HEK293 (cell line): Measurements from ENCODE around the gene DCDC1.

Experiments
- CTCF ChIA-PET: fragments of 350-600 bp; formaldehyde crosslinking; extraction: SDS; loops from one replicate; lab custom pipeline; 2021; ENCODE audit warnings: antibody characterized with exemption; lab: Yijun Ruan, JAX
- POLR2A ChIA-PET: fragments of 300-600 bp; formaldehyde crosslinking; extraction: SDS; loops from one replicate; lab custom pipeline; 2020; ENCODE audit warnings: antibody characterized with exemption, inconsistent platforms; lab: Yijun Ruan, JAX
- H3K27ac ChIP-seq: fragments of 200-500 bp; sonication (Bioruptor generic); 2 replicates; pipeline ENCODE4 v1.5.1; 2014; ENCODE audit warnings: low read depth, low read length, control low read depth, inconsistent platforms; ENCODE audit errors: extremely low read depth
- H3K36me3 ChIP-seq, 2 experiments: fragments of 200-500 bp in 1 of 2; sonication (Bioruptor generic) in 1 of 2; 1 replicate in 1 of 2; 2 replicates in 1 of 2; pipeline ENCODE4 v1.5.1; 2014 to 2017; ENCODE audit warnings: inconsistent platforms in 2 of 2, low read length in 2 of 2; ENCODE audit not compliant: control insufficient read depth in 2 of 2, insufficient read depth in 1 of 2
- H3K4me1 ChIP-seq: fragments of 200-500 bp; sonication (Bioruptor generic); 2 replicates; pipeline ENCODE4 v1.5.1; 2014; ENCODE audit warnings: mild to moderate bottlenecking, low read length, inconsistent platforms; ENCODE audit not compliant: control insufficient read depth, insufficient read depth
- H3K4me3 ChIP-seq: 2 replicates; pipeline ENCODE4 v1.5.1; 2011; ENCODE audit warnings: low read depth, mild to moderate bottlenecking, control low read depth, low read length, moderate library complexity
- H3K9me3 ChIP-seq: fragments of 200-500 bp; sonication (Bioruptor generic); 2 replicates; pipeline ENCODE4 v1.5.1; 2014; ENCODE audit warnings: low read depth, low read length, inconsistent platforms; ENCODE audit not compliant: control insufficient read depth, insufficient read depth
- BCL11B ChIP-seq: fragments of 450-650 bp; formaldehyde crosslinking; IDR thresholded peaks from 2 replicates; pipeline ENCODE4 v1.5.1; 2016; ENCODE audit warnings: low read depth, missing biosample characterization, missing genetic modification characterization
- HOXC10 ChIP-seq: sonication (generic); formaldehyde crosslinking; IDR thresholded peaks from 2 replicates; pipeline ENCODE4 v1.8.1; 2023; ENCODE audit warnings: mild to moderate bottlenecking, missing genetic modification reagents
- HOXD13 ChIP-seq: sonication (generic); formaldehyde crosslinking; IDR thresholded peaks from 2 replicates; pipeline ENCODE4 v1.8.0; 2022; ENCODE audit warnings: missing genetic modification reagents, borderline replicate concordance
- MYNN ChIP-seq: fragments of 450-650 bp; formaldehyde crosslinking; IDR thresholded peaks from 2 replicates; pipeline ENCODE4 v1.5.1; 2016; ENCODE audit warnings: missing biosample characterization, missing genetic modification characterization, borderline replicate concordance
- REPIN1 ChIP-seq: fragments of 450-650 bp; formaldehyde crosslinking; IDR thresholded peaks from 2 replicates; pipeline ENCODE4 v1.5.1; 2017; ENCODE audit warnings: missing biosample characterization, missing genetic modification characterization, low read depth
- SCRT2 ChIP-seq: fragments of 450-650 bp; formaldehyde crosslinking; IDR thresholded peaks from 2 replicates; pipeline ENCODE4 v1.5.1; 2016; ENCODE audit warnings: missing biosample characterization, missing genetic modification characterization
- SETDB1 ChIP-seq: IDR thresholded peaks from one replicate; pipeline ENCODE4 v1.6.1; 2017; ENCODE audit warnings: mild to moderate bottlenecking, low read length, moderate library complexity, mixed read lengths; ENCODE audit not compliant: insufficient read length
- ZBTB21 ChIP-seq: fragments of 450-650 bp; formaldehyde crosslinking; IDR thresholded peaks from 2 replicates; pipeline ENCODE4 v1.5.1; 2017; ENCODE audit warnings: missing biosample characterization, missing genetic modification characterization
- ZFHX2 ChIP-seq: fragments of 450-650 bp; formaldehyde crosslinking; conservative IDR thresholded peaks from 2 replicates; pipeline ENCODE4 v1.5.1; 2016; ENCODE audit warnings: missing biosample characterization, missing genetic modification characterization
- ZNF155 ChIP-seq: fragments of 450-650 bp; formaldehyde crosslinking; IDR thresholded peaks from 2 replicates; pipeline ENCODE4 v1.5.1; 2016; ENCODE audit warnings: missing biosample characterization, missing genetic modification characterization
- ZNF214 ChIP-seq: fragments of 450-650 bp; formaldehyde crosslinking; IDR thresholded peaks from 2 replicates; pipeline ENCODE4 v1.5.1; 2017; ENCODE audit warnings: missing biosample characterization, mild to moderate bottlenecking, missing genetic modification characterization, borderline replicate concordance
- ZNF354C ChIP-seq: fragments of 450-650 bp; formaldehyde crosslinking; IDR thresholded peaks from 2 replicates; pipeline ENCODE4 v1.5.1; 2016; ENCODE audit warnings: missing biosample characterization, missing genetic modification characterization, low read depth, borderline replicate concordance
- ZNF423 ChIP-seq: fragments of 450-650 bp; formaldehyde crosslinking; IDR thresholded peaks from 2 replicates; pipeline ENCODE4 v1.5.1; 2016; ENCODE audit warnings: missing biosample characterization, missing genetic modification characterization
- ZNF664 ChIP-seq: fragments of 450-650 bp; formaldehyde crosslinking; IDR thresholded peaks from 2 replicates; pipeline ENCODE4 v1.5.1; 2016; ENCODE audit warnings: missing biosample characterization, missing genetic modification characterization
- ZSCAN23 ChIP-seq: fragments of 450-650 bp; formaldehyde crosslinking; IDR thresholded peaks from 2 replicates; pipeline ENCODE4 v1.5.1; 2016; ENCODE audit warnings: missing biosample characterization, missing genetic modification characterization
- TF ChIP-seq, protein P1 (sequence below): fragments of 450-650 bp; formaldehyde crosslinking; IDR thresholded peaks from 2 replicates; pipeline ENCODE4 v1.5.1; 2016; ENCODE audit warnings: missing biosample characterization, missing genetic modification characterization
- TF ChIP-seq, protein P2 (sequence below): fragments of 450-650 bp; formaldehyde crosslinking; IDR thresholded peaks from 2 replicates; pipeline ENCODE4 v1.5.1; 2017; ENCODE audit warnings: missing biosample characterization, mild to moderate bottlenecking, missing genetic modification characterization, moderate library complexity
- TF ChIP-seq, protein P3 (sequence below): fragments of 450-650 bp; formaldehyde crosslinking; IDR thresholded peaks from 2 replicates; pipeline ENCODE4 v1.5.1; 2016; ENCODE audit warnings: missing biosample characterization, missing genetic modification characterization

DCDC1 gene

DNA sequence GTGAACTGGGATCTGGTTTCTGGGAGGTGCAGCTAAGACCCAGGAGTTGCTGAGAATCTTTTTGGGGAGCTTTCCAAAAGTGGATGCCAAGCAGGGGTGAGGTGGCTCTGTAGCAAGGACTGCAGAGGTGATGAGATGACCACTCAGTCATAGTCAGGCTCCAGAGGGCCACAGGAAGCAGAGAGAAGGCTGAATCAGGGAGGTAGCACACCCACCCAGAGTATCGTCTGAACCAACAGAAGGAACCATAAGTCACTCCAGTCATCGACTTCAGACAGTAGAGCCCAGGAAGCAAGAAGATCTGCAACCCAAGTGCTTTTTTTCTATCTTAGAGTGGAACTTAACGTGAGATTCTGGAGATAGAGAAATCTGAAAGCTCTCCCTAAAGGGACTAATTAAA, 447.7 kb downstream of the DCDC1 start:
- ChIA-PET POLR2A (no interaction called here), CTCF (interaction anchor here (0.6 to 0.7 kb wide), 2 partner anchors 146 to 577 kb away, joined by 3 read pairs; no protein-coding TSS in a partner anchor)
- no peaks in the 10 kb centered on the region for H3K4me1 ChIP-seq
- no peak for TF ChIP-seq BCL11B (tag by site-specific recombination)
- no peak for TF ChIP-seq ZBTB21 (tag by site-specific recombination)
- no peak for TF ChIP-seq ZNF664 (tag by site-specific recombination)
- TF ChIP-seq SETDB1: no peak
- no peak for TF ChIP-seq ZNF155 (tag by site-specific recombination)
- TF ChIP-seq ZNF423: no peak
- TF ChIP-seq ZSCAN23: no peak
- no peak for TF ChIP-seq HOXC10
- TF ChIP-seq HOXD13 (CRISPR knock-in tag): no peak
- TF ChIP-seq MYNN (tag by site-specific recombination): no peak
- TF ChIP-seq SCRT2: no peak
- no peak for TF ChIP-seq ZNF214 (tag by site-specific recombination)
- TF ChIP-seq, protein P1, sequence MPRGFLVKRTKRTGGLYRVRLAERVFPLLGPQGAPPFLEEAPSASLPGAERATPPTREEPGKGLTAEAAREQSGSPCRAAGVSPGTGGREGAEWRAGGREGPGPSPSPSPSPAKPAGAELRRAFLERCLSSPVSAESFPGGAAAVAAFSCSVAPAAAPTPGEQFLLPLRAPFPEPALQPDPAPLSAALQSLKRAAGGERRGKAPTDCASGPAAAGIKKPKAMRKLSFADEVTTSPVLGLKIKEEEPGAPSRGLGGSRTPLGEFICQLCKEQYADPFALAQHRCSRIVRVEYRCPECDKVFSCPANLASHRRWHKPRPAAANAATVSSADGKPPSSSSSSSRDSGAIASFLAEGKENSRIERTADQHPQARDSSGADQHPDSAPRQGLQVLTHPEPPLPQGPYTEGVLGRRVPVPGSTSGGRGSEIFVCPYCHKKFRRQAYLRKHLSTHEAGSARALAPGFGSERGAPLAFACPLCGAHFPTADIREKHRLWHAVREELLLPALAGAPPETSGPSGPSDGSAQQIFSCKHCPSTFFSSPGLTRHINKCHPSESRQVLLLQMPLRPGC (tag by site-specific recombination): no peak
- TF ChIP-seq ZNF354C (tag by site-specific recombination): no peak
- TF ChIP-seq, all 188 proteins: peak for 0
- H3K4me3 ChIP-seq: no peak overlapping the region
- H3K27ac ChIP-seq: no peak overlapping the region
- H3K36me3 ChIP-seq: no peaks in the 10 kb centered on the region
- H3K9me3 ChIP-seq: no peaks in the 10 kb centered on the region

GRCh38 chr11:30919389-30920152, 450.0 kb downstream of the DCDC1 start:
- Histone ChIP-seq H3K36me3 (no peaks in the 10 kb centered on the region), H3K4me1 (no peaks in the 10 kb centered on the region)
- no peak for TF ChIP-seq REPIN1 (tag by site-specific recombination)
- TF ChIP-seq, protein P2, sequence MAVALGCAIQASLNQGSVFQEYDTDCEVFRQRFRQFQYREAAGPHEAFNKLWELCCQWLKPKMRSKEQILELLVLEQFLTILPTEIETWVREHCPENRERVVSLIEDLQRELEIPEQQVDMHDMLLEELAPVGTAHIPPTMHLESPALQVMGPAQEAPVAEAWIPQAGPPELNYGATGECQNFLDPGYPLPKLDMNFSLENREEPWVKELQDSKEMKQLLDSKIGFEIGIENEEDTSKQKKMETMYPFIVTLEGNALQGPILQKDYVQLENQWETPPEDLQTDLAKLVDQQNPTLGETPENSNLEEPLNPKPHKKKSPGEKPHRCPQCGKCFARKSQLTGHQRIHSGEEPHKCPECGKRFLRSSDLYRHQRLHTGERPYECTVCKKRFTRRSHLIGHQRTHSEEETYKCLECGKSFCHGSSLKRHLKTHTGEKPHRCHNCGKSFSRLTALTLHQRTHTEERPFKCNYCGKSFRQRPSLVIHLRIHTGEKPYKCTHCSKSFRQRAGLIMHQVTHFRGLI (tag by site-specific recombination): no peak
- TF ChIP-seq, protein P3, sequence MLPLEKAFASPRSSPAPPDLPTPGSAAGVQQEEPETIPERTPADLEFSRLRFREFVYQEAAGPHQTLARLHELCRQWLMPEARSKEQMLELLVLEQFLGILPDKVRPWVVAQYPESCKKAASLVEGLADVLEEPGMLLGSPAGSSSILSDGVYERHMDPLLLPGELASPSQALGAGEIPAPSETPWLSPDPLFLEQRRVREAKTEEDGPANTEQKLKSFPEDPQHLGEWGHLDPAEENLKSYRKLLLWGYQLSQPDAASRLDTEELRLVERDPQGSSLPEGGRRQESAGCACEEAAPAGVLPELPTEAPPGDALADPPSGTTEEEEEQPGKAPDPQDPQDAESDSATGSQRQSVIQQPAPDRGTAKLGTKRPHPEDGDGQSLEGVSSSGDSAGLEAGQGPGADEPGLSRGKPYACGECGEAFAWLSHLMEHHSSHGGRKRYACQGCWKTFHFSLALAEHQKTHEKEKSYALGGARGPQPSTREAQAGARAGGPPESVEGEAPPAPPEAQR: no peak
- no peak for TF ChIP-seq ZFHX2 (tag by site-specific recombination)
- TF ChIP-seq, all 188 proteins: peak for 0
- H3K9me3 ChIP-seq: no peaks in the 10 kb centered on the region
- H3K4me3 ChIP-seq: no peak overlapping the region
- H3K27ac ChIP-seq: no peak overlapping the region
- ChIA-PET CTCF (interaction anchor here (1.8 to 2.9 kb wide), 2 partner anchors 575 kb away, joined by 7 to 14 read pairs; no protein-coding TSS in a partner anchor), POLR2A (no interaction called here)
